K562 (cell line): ENCODE measurements around the gene PRSS22. TPM values are rescaled to one million over a fixed set of nuclear protein-coding genes. Genes with fewer than 3 reads are reported as not detected.

Source experiments
- ATF3 ChIP-seq, 2 experiments: fragments of 450-650 bp in 1 of 2; sonication (generic) in 1 of 2; formaldehyde crosslinking in 1 of 2; IDR thresholded peaks in 1 of 2; conservative IDR thresholded peaks in 1 of 2; 2 replicates each; pipeline versions ENCODE4 v1.6.1 to v1.8.1; 2016 to 2023; ENCODE audit warnings: mild to moderate bottlenecking in 2 of 2, moderate library complexity in 2 of 2, inconsistent platforms in 1 of 2, missing genetic modification reagents in 1 of 2
- CEBPG ChIP-seq, 3 experiments: fragments of 200-800 bp in 1 of 3; sonication (Bioruptor generic) in 1 of 3; sonication (generic) in 1 of 3; formaldehyde crosslinking in 1 of 3; IDR thresholded peaks in 2 of 3; conservative IDR thresholded peaks in 1 of 3; 2 replicates each; pipeline versions ENCODE4 v1.6.1 to v1.8.0; 2016 to 2022; ENCODE audit warnings: missing compliant biosample characterization in 2 of 3, missing genetic modification characterization in 2 of 3, mild to moderate bottlenecking in 1 of 3, missing genetic modification reagents in 1 of 3
- EP400 ChIP-seq: fragments of 450-650 bp; IDR thresholded peaks from 2 replicates; pipeline ENCODE4 v1.6.1; 2017; ENCODE audit warnings: antibody characterized with exemption, mild to moderate bottlenecking, moderate library complexity
- ETS2 ChIP-seq: IDR thresholded peaks from 2 replicates; pipeline ENCODE4 v1.6.1; 2016; ENCODE audit warnings: borderline replicate concordance, missing genetic modification characterization, mild to moderate bottlenecking, moderate library complexity, missing compliant biosample characterization; ENCODE audit not compliant: poor library complexity, severe bottlenecking
- ETV5 ChIP-seq: sonication (generic); formaldehyde crosslinking; IDR thresholded peaks from 2 replicates; pipeline ENCODE4 v1.4.0; 2020; ENCODE audit warnings: low read depth, mild to moderate bottlenecking, missing genetic modification reagents
- ETV6 ChIP-seq, 3 experiments: fragments of 150-350 bp in 1 of 3; sonication (generic) in 1 of 3; formaldehyde crosslinking in 1 of 3; IDR thresholded peaks; 2 replicates each; pipeline versions ENCODE4 v1.6.1 to v1.8.0; 2014 to 2022; ENCODE audit warnings: borderline replicate concordance in 2 of 3, low read depth in 2 of 3, antibody characterized with exemption in 1 of 3, low read length in 1 of 3, mild to moderate bottlenecking in 1 of 3, missing genetic modification reagents in 1 of 3
- FIP1L1 ChIP-seq: fragments of 200-400 bp; formaldehyde crosslinking; IDR thresholded peaks from 2 replicates; pipeline ENCODE4 v1.6.1; 2018; ENCODE audit warnings: mild to moderate bottlenecking, low read depth, low read length; ENCODE audit not compliant: poor library complexity, severe bottlenecking
- FOXM1 ChIP-seq, 2 experiments: fragments of 450-650 bp in 1 of 2; sonication (generic) in 1 of 2; formaldehyde crosslinking in 1 of 2; IDR thresholded peaks; 2 replicates each; pipeline versions ENCODE4 v1.6.1 to v1.9.0; 2017 to 2022; ENCODE audit warnings: low read depth in 2 of 2, mild to moderate bottlenecking in 2 of 2, missing genetic modification reagents in 1 of 2, moderate library complexity in 1 of 2
- GTF2F1 ChIP-seq: IDR thresholded peaks from 2 replicates; pipeline ENCODE4 v1.6.1; 2011; ENCODE audit warnings: low read depth, low read length, improper control_type of control experiment
- IRF9 ChIP-seq: fragments of 450-650 bp; IDR thresholded peaks from 2 replicates; pipeline ENCODE4 v1.6.1; 2016; ENCODE audit warnings: missing biosample characterization, missing genetic modification characterization
- L3MBTL2 ChIP-seq: fragments of 450-650 bp; IDR thresholded peaks from 2 replicates; pipeline ENCODE4 v1.6.1; 2016; ENCODE audit warnings: mild to moderate bottlenecking, moderate library complexity
- MAFG ChIP-seq: fragments of 450-650 bp; conservative IDR thresholded peaks from 2 replicates; pipeline ENCODE4 v1.6.1; 2016; ENCODE audit warnings: missing genetic modification characterization, missing compliant biosample characterization
- MTF1 ChIP-seq: fragments of 250-450 bp; sonication (Bioruptor Pico); IDR thresholded peaks from 2 replicates; pipeline ENCODE4 v1.9.0; 2021; ENCODE audit warnings: moderate library complexity, mild to moderate bottlenecking, inconsistent platforms, borderline replicate concordance
- PKNOX1 ChIP-seq: fragments of 450-650 bp; IDR thresholded peaks from 2 replicates; pipeline ENCODE4 v1.6.1; 2016
- POLR3G ChIP-seq: IDR thresholded peaks from 2 replicates; pipeline ENCODE4 v1.6.1; 2011; ENCODE audit not compliant: insufficient read length, insufficient replicate concordance; ENCODE audit errors: extremely low read depth
- PREB ChIP-seq: sonication (generic); formaldehyde crosslinking; IDR thresholded peaks from 2 replicates; pipeline ENCODE4 v1.8.1; 2023; ENCODE audit warnings: mild to moderate bottlenecking, missing genetic modification reagents
- RBM22 ChIP-seq: fragments of 200-400 bp; formaldehyde crosslinking; IDR thresholded peaks from 2 replicates; pipeline ENCODE4 v1.6.1; 2018; ENCODE audit warnings: low read length, low read depth; ENCODE audit not compliant: poor library complexity, severe bottlenecking
- SAP30 ChIP-seq: fragments of 200-600 bp; sonication (generic); IDR thresholded peaks from 2 replicates; pipeline ENCODE4 v1.6.1; 2012; ENCODE audit warnings: borderline replicate concordance, low read depth, mild to moderate bottlenecking, moderate library complexity, low read length, control low read depth, inconsistent platforms; ENCODE audit not compliant: insufficient read depth, poor library complexity, severe bottlenecking
- ZNF143 ChIP-seq: sonication (generic); formaldehyde crosslinking; IDR thresholded peaks from 2 replicates; pipeline ENCODE4 v1.9.0; 2022; ENCODE audit warnings: mild to moderate bottlenecking, missing genetic modification reagents
- ZNF830 ChIP-seq: fragments of 250-450 bp; sonication (Bioruptor Pico); IDR thresholded peaks from 2 replicates; pipeline ENCODE4 v1.5.0; 2021; ENCODE audit warnings: mild to moderate bottlenecking
- polyA plus RNA-seq, 8 experiments: library from polyadenylated mRNA; depleted of rRNA in 4 of 8; stranded (reverse) in 5 of 8; unstranded in 3 of 8; fragments of >200 nt; fragmentation: Nextera tagmentation in 2 of 8; fragmentation: Illumina TruSeq in 1 of 8; extraction: Ambion mirVana in 2 of 8; extraction: Trizol in 1 of 8; gene quantifications; 2 replicates each; pipeline versions ENCODE4 v1.2.1 to v1.2.3, GENCODE V29; 2011 to 2014; ENCODE audit warnings: inconsistent platforms in 1 of 8, missing spikeins in 1 of 8
- total RNA-seq, 7 experiments: library from RNA; depleted of rRNA in 6 of 7; stranded (reverse); fragments of >200 nt in 6 of 7; fragmentation: Illumina TruSeq in 2 of 7; extraction: Trizol in 2 of 7; gene quantifications; 2 replicates each; pipeline versions ENCODE4 v1.2.1 to v1.2.3, GENCODE V29; 2011 to 2021; ENCODE audit warnings: low replicate concordance in 1 of 7

Gene PRSS22
- total and polyA plus RNA-seq, 9 of the 15 experiments (the other 6 are each of a cell fraction or from before 2014, with no cell fraction given), result 0.13 to 0.42 TPM; not detected in 7

GRCh38 chr16:2905241-2905987 is 47.4 kb upstream of the PRSS22 start (continued):
- TF ChIP-seq PREB (CRISPR knock-in tag), result 0 out of 2 replicates have a peak, but pooled peaks have one; percentile 82
- TF ChIP-seq ZNF143 (CRISPR knock-in tag), result no peak
- TF ChIP-seq FIP1L1, result peak; percentile 90
- TF ChIP-seq ETS2 (tag), result no peak
- TF ChIP-seq MTF1, result no peak
- TF ChIP-seq ETV6 (IDR thresholded peaks at IDR 0.05; ENCODE audit: borderline replicate concordance in 1 of 2, low read depth in 2 of 2, low read length in 1 of 2), result no peak
- no peak for TF ChIP-seq ETV6 (CRISPR knock-in tag; IDR thresholded peaks at IDR 0.05; ENCODE audit: borderline replicate concordance)
- TF ChIP-seq IRF9 (tag), result no peak
- no peak for TF ChIP-seq FOXM1 (IDR thresholded peaks at IDR 0.05; ENCODE audit: low read depth)
- no peak; the same call in 1 of the 2 replicates for TF ChIP-seq FOXM1 (CRISPR knock-in tag; IDR thresholded peaks at IDR 0.05; ENCODE audit: low read depth)
- no peak for TF ChIP-seq MAFG (tag)
- TF ChIP-seq L3MBTL2, result no peak; the same call in 1 of the 2 replicates
- no peak for TF ChIP-seq POLR3G
- peak; percentile 69; the same call in 1 of the 2 replicates for TF ChIP-seq ETV5
- TF ChIP-seq SAP30, result peak; percentile 56
- TF ChIP-seq EP400, result peak; percentile 64
- TF ChIP-seq PKNOX1, result peak; percentile 68
- TF ChIP-seq RBM22, result no peak
- TF ChIP-seq GTF2F1, result peak; percentile 91
- TF ChIP-seq ZNF830 (CRISPR knock-in tag), result no peak
- TF ChIP-seq CEBPG (CRISPR knock-in tag; IDR thresholded peaks at IDR 0.05), result no peak
- no peak for TF ChIP-seq CEBPG (tag; conservative IDR thresholded peaks at IDR 0.05 in 1 of 2, IDR thresholded peaks at IDR 0.05 in 1 of 2)
- TF ChIP-seq ATF3 (IDR thresholded peaks at IDR 0.05), result no peak
- no peak for TF ChIP-seq ATF3 (CRISPR knock-in tag; conservative IDR thresholded peaks at IDR 0.05)
